ENCODE measurements around the gene OR6V1.

- TF ChIP-seq GATA2 (IDR thresholded peaks at IDR 0.05; ENCODE audit: low read depth, low read length), result no peak
- TF ChIP-seq GATA3 (IDR thresholded peaks at IDR 0.05; ENCODE audit: low read depth, low read length), result no peak
Observed at GRCh38 chr7:143074141-143074540, 22.0 kb downstream of the OR6V1 start.

Measured in SH-SY5Y (cell line).